Measurements from ENCODE around the gene SLC19A2. TPM values are rescaled to one million over a fixed set of nuclear protein-coding genes. Genes with fewer than 3 reads are reported as not detected.

SLC19A2 gene
- total and polyA plus RNA-seq, 2 donors (not counting 3 experiments of a cell fraction or from before 2014, with no cell fraction given), result 5.2 to 5.4 TPM

DNA sequence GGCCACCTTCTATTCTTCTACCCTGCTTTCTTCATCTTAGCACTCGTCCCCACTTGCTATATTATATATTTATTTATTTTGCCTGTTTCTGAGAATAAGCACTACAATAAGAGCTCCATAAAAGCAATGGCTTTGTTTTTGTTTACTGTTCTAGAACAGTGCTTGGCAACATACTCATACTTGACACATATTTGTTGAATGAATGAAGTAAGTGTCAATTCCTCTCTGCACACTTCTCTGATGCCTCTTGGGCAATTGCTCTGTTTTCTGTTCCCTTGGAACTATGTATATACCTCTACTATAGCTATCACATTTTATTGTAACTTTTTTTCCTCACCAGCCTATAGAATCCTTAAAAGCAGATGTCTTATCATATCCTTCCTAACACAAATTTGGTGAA, 7.5 kb upstream of the SLC19A2 start:
- Histone ChIP-seq H3K4me1 (ENCODE audit: control insufficient read depth, extremely low read depth, insufficient read depth, low read length) (no peaks in the 10 kb centered on the region), H3K9me1 (replicated peaks; ENCODE audit: control insufficient read depth, extremely low read depth, insufficient read depth, low read length) (no peaks in the 10 kb centered on the region), H3K4me2 (ENCODE audit: insufficient read depth, low read length) (no peak overlapping the region), H3K27ac (ENCODE audit: insufficient read depth, low read depth, low read length) (no peak overlapping the region), H3K9ac (replicated peaks; ENCODE audit: extremely low read depth, insufficient read depth, low read length) (no peak overlapping the region), H3K79me2 (ENCODE audit: control insufficient read depth, insufficient read depth, low read length) (no peaks in the 10 kb centered on the region), H4K20me1 (replicated peaks; ENCODE audit: control insufficient read depth, extremely low read depth, insufficient read depth, low read length) (no peaks in the 10 kb centered on the region), H3K9me3 (replicated peaks; ENCODE audit: control insufficient read depth, insufficient read depth, low read length) (no peaks in the 10 kb centered on the region), H2AFZ (ENCODE audit: low read depth, low read length) (no peak overlapping the region), H3K36me3 (ENCODE audit: control insufficient read depth in 2 of 2, extremely low read depth in 1 of 2, insufficient read depth in 2 of 2, low read length in 2 of 2) (no peaks in the 10 kb centered on the region), H3K4me3 (replicated peaks in 1 of 3; ENCODE audit: insufficient read depth in 1 of 3, low read depth in 1 of 3, low read length in 3 of 3) (no peak overlapping the region), H3K27me3 (ENCODE audit: control insufficient read depth in 2 of 2, insufficient read depth in 2 of 2, low read length in 2 of 2) (no peaks in the 10 kb centered on the region)
- no peak for FAIRE-seq
- no peak for DNase-seq (ENCODE audit: low read depth, low spot score)
- ChIA-PET CTCF (no interaction called here), POLR2A (no interaction called here)
- dilution Hi-C loops (cut with MboI; ENCODE audit: extremely low pct_ligation_motif_present, low sequenced_read_pairs) (no loop called here), intact Hi-C loops (cut with micrococcal nuclease) (no loop called here)
- BruUV-seq (replicated peaks), result no TSS peak
- TF ChIP-seq JUN (IDR thresholded peaks at IDR 0.05; ENCODE audit: borderline replicate concordance, insufficient read depth, insufficient read length, low read depth), result no peak
- no peak for TF ChIP-seq EZH2 (IDR thresholded peaks at IDR 0.05; ENCODE audit: borderline replicate concordance, low read depth, low read length, severe bottlenecking)
- no peak for TF ChIP-seq MYC (IDR thresholded peaks at IDR 0.05; ENCODE audit: low read depth, low read length)
- TF ChIP-seq, protein P1, sequence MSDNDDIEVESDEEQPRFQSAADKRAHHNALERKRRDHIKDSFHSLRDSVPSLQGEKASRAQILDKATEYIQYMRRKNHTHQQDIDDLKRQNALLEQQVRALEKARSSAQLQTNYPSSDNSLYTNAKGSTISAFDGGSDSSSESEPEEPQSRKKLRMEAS (IDR thresholded peaks at IDR 0.05; ENCODE audit: insufficient read depth, insufficient read length), result no peak
- TF ChIP-seq, protein P2, sequence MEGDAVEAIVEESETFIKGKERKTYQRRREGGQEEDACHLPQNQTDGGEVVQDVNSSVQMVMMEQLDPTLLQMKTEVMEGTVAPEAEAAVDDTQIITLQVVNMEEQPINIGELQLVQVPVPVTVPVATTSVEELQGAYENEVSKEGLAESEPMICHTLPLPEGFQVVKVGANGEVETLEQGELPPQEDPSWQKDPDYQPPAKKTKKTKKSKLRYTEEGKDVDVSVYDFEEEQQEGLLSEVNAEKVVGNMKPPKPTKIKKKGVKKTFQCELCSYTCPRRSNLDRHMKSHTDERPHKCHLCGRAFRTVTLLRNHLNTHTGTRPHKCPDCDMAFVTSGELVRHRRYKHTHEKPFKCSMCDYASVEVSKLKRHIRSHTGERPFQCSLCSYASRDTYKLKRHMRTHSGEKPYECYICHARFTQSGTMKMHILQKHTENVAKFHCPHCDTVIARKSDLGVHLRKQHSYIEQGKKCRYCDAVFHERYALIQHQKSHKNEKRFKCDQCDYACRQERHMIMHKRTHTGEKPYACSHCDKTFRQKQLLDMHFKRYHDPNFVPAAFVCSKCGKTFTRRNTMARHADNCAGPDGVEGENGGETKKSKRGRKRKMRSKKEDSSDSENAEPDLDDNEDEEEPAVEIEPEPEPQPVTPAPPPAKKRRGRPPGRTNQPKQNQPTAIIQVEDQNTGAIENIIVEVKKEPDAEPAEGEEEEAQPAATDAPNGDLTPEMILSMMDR (IDR thresholded peaks at IDR 0.05; ENCODE audit: extremely low read depth in 1 of 2, insufficient read depth in 1 of 2, low read depth in 1 of 2, low read length in 2 of 2), result no peak
- TF ChIP-seq POLR2A (IDR thresholded peaks at IDR 0.05; ENCODE audit: low read depth, low read length), result no peak

DNA sequence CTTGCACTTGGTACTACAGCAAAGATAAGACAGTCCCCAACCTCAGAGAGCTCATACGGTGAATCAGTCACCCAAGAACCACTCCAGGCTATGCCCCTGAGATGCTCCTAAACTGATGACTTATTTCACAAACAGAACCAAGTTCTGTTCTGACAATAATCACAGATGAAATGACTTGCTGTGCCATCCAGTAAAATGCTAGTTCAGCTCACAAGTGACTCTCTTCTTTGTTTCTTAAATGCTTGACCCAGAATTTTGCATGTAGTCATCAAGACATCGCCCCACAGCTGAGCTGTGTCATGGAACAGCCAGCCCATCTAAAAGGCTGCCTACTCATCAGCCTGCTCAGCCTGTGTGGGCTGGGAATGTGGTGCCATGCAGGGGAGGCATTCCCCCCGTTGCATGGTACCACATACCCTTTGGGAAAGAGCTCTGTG, 6.1 kb upstream of the SLC19A2 start:
- Histone ChIP-seq H3K36me3 (ENCODE audit: control insufficient read depth in 2 of 2, extremely low read depth in 1 of 2, insufficient read depth in 2 of 2, low read length in 2 of 2) (no peaks in the 10 kb centered on the region), H3K9me3 (replicated peaks; ENCODE audit: control insufficient read depth, insufficient read depth, low read length) (no peaks in the 10 kb centered on the region), H3K27me3 (ENCODE audit: control insufficient read depth in 2 of 2, insufficient read depth in 2 of 2, low read length in 2 of 2) (no peaks in the 10 kb centered on the region), H3K4me3 (replicated peaks in 1 of 3; ENCODE audit: insufficient read depth in 1 of 3, low read depth in 1 of 3, low read length in 3 of 3) (no peak overlapping the region), H4K20me1 (replicated peaks; ENCODE audit: control insufficient read depth, extremely low read depth, insufficient read depth, low read length) (no peaks in the 10 kb centered on the region), H3K4me1 (ENCODE audit: control insufficient read depth, extremely low read depth, insufficient read depth, low read length) (peaks cover 6% of the 10 kb centered on the region), H3K79me2 (ENCODE audit: control insufficient read depth, insufficient read depth, low read length) (no peaks in the 10 kb centered on the region), H3K9me1 (replicated peaks; ENCODE audit: control insufficient read depth, extremely low read depth, insufficient read depth, low read length) (no peaks in the 10 kb centered on the region), H3K4me2 (ENCODE audit: insufficient read depth, low read length) (no peak overlapping the region), H2AFZ (ENCODE audit: low read depth, low read length) (no peak overlapping the region), H3K27ac (ENCODE audit: insufficient read depth, low read depth, low read length) (no peak overlapping the region), H3K9ac (replicated peaks; ENCODE audit: extremely low read depth, insufficient read depth, low read length) (no peak overlapping the region)
- ChIA-PET POLR2A (no interaction called here), CTCF (interaction anchor here (1.3 kb wide), 1 partner anchor 54 kb away, joined by 3 read pairs; no protein-coding TSS in a partner anchor)
- no TSS peak for BruUV-seq (replicated peaks)
- intact Hi-C loops (cut with micrococcal nuclease) (no loop called here), dilution Hi-C loops (cut with MboI; ENCODE audit: extremely low pct_ligation_motif_present, low sequenced_read_pairs) (no loop called here)
- TF ChIP-seq POLR2A (IDR thresholded peaks at IDR 0.05; ENCODE audit: low read depth, low read length), result no peak
- TF ChIP-seq, protein P1 (IDR thresholded peaks at IDR 0.05; ENCODE audit: insufficient read depth, insufficient read length), result no peak
- no peak for TF ChIP-seq JUN (IDR thresholded peaks at IDR 0.05; ENCODE audit: borderline replicate concordance, insufficient read depth, insufficient read length, low read depth)
- no peak for TF ChIP-seq POLR2AphosphoS5 (IDR thresholded peaks at IDR 0.05; ENCODE audit: insufficient read depth, low read depth, low read length)
- no peak for TF ChIP-seq MYC (IDR thresholded peaks at IDR 0.05; ENCODE audit: low read depth, low read length)
- TF ChIP-seq, protein P2 (IDR thresholded peaks at IDR 0.05; ENCODE audit: extremely low read depth in 1 of 2, insufficient read depth in 1 of 2, low read depth in 1 of 2, low read length in 2 of 2), result no peak
- no peak for TF ChIP-seq GATA2 (IDR thresholded peaks at IDR 0.05; ENCODE audit: insufficient read depth, insufficient read length, low read depth, low read length)
- TF ChIP-seq EZH2 (IDR thresholded peaks at IDR 0.05; ENCODE audit: borderline replicate concordance, low read depth, low read length, severe bottlenecking), result no peak
- TF ChIP-seq FOS (IDR thresholded peaks at IDR 0.05; ENCODE audit: borderline replicate concordance, insufficient read depth, low read length), result no peak
- no peak for FAIRE-seq
- no peak for DNase-seq (ENCODE audit: low read depth, low spot score)

Data from endothelial cell of umbilical vein (primary cell).